DMS79 (cell line): ENCODE results near the gene CHN2.

Experiments
- DNase-seq: peaks from one replicate; lab custom pipeline; 2025; lab: John Stamatoyannopoulos, UW

The CHN2 gene

DNA sequence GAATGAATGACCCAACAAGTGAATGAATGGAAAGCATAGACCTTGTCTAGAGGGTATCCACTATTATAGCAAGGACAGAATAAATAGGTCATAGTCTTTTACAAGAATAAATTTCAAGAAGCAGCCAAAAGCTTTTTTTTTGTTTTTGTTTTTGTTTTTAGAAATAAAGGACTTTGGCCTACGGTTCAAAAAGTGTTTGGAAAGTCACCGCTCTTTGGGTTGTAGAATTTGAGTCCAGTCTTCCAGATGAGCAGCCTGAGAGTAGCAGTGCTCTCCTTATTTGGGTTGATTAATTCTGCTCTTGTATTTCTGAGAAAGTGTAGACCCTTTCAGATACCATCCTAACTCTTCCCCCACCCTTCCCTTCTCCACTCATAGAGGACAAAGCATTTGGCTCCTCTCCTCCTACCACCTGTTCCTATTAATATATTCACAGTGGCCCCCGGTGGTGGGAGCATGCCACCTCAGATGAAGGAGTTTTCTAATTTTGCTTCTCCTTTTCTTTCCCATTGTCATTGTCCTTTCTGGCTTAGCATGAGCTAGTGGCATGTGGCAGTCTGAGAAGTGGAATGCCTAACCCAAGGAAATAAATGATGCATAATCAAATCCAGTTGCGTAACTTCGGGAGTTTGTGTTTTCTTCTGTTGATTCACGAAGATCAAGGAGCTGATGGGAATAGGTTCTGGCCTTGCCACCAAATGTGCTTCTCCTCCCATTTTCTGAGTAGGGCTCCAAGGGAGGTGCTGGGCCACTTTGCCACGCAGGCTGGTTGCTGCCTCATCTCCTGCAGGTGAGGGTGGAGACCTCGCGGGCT, 114.7 kb downstream of the CHN2 start:
- DNase-seq, result no peak

DNA sequence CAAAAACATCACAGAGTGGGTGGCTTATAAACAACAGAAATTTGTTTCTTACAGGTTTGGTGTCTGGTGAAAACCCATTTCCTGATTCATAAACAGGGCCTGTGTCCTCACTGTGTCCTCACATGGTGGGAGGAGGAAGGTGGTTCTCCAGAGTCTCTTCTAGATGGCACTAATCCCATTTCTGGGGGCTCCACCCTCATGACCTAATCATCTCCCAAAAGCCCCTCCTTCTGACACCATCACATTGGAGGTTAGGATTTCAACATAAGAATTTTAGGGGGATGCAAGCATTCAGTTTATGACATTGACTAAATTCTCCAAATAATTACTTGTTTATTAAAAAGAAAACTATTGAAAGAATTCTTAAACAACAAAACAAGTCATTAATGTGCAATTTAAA, 116.0 kb downstream of the CHN2 start:
- no peak for DNase-seq

DNA sequence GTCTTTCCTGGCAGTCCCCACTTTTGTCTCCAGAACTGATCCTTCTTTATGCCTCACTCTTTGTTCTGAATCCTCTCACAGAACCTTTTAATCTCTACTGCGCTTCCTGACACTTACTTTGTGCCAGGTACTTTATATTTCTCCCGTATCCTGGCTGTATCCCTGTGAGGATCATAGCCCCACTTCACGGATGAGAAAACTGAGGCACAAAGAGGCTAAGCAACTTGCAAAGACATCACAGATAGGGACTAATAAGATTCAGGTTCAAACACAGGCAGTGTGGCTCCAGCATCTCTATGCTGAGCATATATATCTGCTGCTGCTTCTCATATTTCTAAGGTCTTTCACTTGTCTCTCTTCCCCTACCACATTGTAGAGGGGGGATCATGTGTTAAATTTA, 116.7 kb downstream of the CHN2 start:
- no peak for DNase-seq

DNA sequence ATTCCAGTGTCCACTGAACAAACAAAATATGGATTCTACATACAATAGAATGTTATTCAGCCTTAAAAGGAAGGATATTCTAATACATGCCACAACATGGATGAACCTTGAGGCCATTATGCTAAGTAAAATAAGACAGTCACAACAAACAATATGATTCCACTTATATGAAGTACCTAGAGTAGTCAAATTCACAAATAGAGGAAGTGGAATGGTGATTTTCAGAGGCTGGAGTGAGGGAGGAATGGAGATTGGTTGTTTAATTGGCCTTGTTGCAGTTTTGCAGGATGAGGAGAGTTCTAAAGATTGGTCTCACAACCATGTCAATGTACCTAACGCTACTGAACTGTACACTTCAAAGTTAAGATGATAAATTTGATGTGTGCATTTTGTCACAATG, 119.6 kb downstream of the CHN2 start:
- no peak for DNase-seq

DNA sequence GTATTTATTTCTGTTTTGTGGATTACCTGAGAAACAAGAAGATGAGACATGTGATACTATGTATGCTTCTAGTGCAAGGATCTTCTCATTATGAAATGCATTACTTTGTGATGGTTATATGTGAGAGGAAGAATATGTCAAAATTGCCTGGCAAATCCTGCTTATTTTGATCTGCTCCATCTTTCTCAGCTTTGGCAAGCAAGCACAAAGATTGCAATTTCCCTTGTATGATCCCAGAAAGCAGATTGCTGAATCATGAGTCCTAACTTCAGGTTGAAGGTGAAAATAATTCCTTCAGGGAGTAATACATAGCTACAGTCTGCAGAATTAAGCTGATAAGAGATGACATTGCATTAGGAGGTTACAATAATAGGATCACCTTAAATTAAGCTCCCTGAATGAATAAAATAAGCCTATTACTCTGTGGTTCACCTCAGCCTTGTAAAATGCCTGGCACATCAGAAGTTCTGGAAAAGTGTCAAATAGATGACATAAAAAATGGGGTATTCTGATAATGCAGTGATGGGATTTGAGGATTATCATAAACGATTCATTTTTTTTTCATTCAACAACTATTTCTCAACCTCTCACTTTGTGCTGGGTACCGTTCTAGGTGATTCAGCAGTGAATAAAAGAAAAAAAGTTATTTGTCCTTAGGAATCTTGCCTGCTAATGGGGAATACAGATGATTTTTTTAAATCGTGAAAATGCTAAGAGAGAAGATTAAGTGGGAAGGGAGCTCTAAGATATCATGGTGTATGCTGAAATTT, 120.7 kb downstream of the CHN2 start:
- no peak for DNase-seq

DNA sequence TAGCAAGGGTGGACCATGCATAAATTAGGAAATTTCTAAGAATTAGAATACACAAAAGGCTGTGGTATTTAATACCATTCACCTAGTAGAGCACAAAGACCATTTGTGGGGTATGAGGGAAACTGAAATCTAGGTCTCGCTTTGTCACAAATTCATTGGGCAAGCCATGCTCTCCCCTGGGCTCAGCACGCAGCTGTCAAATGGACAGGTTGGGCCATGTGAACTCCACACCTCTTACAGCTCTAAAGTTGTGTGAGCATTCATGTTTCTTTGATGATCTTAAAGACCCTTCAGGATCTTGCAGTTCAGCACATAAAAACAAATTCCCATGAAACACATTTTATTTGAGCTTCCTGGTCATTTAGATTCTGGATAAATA, 121.3 kb downstream of the CHN2 start:
- no peak for DNase-seq

DNA sequence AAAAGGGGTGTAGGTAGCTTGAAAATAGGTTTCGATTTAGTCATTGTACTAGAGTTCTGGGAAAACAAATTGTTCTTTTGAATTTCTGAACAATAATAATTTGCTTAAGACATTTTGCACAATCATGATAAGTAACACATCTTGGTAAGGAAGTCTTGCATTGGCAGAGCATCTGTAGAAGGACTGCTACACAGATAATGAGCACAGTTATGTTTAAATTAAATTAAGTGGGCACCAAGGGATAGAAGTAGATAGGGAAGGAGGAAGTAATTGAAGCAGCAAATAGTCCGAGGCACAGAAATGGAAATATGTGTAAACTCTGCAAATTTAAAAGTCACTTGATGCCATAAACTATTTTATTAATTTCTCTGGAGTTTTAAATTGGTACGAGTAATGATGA, 122.4 kb downstream of the CHN2 start:
- no peak for DNase-seq

DNA sequence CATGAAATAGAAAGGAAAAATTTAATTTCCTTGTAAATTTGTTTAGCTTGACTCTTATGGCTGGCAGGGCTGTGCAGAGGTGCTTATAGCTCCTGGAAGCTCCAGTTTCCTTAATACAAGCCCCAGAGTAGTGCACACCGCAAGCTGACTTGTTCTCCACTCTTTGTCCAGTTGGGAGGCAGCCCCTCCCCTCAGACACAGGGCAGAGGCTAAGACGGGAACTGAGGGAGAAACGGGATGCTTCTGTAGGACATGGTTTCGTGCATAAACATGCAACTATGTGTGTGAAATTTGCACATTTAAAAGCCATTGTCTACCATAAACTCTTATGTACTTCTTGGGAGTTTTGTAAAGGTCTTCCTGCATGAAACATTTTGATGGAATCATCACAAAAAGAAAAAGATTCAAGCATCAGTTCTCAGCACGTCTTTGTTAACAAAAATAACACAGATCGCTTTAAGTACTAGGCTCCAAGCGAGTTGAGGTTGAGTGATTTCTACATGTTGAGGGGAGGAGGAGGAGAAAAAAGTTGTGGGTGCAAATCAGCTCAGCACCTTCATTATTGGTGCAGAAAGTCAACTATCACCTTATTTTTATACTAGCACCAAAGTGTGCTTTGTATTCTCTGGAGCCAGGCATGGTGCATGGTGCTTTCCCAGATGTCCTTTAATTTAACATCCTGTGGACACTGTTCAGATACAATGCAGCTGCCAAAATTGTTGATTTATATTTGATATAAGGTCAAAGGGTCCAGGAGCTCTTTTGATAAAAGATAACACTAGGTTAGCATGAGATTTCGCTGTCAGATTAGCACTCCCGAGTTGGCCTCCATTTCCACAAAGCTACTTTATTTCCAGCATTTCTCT, 124.5 kb downstream of the CHN2 start:
- DNase-seq, result no peak

DNA sequence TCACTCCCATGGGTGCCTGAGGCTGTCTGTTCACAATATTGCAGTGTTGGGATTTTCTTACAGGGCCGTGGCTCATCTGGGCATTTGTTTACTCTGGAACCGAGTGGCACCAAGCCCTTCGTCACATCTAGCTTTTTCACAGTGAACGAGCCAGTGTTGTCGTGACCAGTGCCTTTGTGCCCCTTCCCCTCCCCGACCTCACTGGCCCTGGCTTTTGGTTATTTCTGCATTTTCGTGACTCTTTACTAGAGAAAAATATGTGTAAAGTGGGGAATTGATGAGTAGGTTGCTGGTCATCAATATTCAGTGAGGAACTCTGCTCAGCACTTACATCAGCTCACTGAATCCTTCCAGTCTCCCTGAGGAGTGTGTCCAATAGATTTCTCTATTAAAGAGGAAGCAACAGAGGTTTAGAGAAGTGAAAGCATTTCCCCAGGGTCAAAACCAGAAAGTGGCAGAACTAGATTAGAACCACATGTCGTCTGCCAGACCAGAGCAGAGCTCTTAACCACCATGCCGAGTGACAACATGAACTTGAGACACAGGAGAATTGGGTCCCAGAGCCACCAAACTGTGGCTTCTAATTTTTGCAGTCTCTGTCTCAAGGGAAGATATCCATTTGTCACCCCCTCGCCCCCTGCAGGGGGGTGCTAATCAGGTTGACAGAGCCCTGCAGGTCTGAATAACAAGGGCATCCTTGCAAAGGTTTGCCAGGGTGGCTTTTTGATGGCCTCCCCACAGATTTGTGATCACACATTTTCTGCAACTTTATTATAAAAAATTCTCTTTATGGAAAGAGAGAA, 125.3 kb downstream of the CHN2 start:
- no peak for DNase-seq

DNA sequence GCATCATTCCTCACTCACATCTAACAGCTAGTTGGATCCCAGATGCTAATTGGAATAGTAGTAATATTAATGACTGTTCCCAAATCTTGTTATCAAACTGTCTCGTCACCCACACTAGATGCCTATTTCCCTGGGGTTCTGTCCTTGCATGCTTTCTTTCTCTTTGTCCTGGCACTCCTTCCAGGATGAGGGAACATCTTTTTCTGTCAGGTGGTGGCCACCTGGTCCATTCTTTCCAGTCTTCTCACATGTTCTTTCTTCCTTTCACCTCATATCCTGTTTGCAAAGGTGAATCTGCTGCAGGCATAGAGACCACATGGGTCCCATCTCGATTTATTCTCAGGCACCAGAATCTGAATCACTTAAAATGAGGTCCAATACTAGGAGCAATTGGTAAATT, 126.0 kb downstream of the CHN2 start:
- DNase-seq, result no peak

DNA sequence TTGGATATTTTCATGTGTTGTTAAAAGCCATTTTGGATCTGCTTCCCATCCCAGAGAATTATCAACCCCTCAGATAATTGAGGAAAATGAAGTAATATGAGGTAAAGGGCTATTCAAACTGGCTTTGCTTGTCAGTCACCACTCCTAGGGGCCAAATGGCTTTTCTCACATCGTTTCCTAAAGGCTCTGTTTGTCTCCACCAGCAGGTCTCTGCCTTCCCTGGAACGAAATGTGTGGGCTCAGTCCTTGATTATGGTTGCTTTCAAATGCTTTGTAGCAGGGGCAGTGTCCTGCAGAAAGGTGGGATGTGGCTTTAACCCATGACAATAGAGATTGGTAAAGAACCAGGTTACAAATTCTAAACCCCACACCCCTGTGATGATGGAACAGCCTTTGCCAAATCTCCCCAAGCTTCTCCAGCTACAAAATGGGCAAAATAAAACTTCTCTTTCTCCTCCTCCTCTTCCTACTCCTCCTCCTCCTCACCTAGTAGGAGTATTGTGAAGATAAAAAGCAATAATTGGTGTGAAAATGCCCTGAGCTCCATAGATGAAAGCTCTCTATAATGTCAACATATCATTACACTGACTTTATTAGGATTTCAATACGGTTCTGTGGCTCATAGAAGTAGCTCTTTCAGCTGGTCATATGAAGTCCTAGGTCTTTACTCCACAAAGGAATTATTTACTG, 127.6 kb downstream of the CHN2 start:
- no peak for DNase-seq

DNA sequence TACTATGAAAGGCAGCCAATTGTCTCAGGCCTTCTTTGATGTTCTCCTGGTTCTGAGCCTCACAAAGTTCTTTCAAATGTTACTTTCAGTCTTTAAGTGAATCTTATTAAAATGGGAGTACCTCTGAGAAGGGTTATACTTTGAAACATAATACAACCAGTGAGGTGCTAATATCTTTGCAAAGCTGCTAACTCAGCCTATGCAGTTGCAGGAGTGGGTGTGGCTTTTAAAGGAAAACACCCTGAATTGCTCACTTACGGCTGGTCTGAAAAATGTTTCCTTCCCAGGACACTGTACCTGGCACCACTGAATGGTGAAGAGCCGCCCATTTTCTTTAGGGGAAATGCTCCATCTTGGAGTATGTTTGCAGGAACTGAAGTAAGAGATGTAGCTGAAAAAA, 130.9 kb downstream of the CHN2 start:
- DNase-seq, result no peak

DNA sequence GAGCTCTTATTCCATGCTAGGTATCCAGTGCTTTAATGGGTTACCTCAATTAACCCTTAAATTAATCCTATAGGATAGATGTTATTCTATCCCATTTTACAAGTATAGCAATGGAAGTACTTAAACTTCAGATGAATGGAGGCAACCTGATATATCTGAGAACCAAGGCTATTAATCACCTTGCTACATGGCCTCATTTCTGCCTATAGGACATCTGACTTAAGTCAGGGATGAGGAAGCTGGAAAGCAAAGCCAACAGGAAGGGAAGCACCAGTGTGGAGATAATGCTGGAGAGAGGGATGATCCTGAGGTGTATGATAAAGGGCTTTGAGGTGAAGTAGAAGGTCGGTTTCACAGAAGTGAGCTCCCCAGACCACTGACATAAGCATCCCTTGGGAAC, 132.3 kb downstream of the CHN2 start:
- DNase-seq, result no peak

DNA sequence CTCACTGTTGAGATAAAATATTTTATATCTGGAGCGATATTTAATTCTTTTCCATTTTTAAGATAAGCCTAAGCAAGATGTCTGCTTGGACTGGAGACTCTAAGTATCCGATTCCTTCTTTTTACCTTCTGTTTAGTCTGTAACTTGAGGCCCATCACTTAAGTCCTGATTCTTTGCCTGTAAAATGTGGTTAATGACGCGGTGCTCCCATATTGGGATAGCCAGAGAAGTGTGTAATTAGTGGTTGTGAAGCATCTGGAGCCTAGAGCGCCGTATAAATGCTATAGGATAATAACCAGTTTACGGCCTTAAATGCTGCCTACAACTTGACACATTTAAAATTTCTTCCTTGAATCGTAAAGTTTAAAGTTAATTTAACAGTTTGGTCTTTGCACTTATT, 132.9 kb downstream of the CHN2 start:
- peak; percentile 89 for DNase-seq

DNA sequence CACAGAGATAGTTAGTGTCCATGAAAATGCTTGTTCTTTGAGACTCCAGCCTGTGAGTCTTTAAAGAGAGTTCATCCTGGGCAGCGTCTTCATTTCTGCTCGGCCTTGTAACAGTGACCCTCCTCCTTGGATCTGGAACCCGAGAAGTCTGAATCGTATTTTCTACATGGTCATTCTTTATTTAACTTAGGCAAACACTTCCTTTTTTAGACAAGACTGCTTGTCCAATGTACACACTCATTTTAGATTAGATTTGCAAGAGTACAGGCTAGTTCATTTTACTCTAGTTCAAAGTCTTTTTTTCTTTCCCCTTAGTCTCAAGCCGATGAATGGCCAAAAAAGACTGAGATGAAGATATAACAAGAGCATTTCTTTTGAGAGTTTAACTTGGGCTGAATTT, 133.5 kb downstream of the CHN2 start:
- DNase-seq, result peak; percentile 29

DNA sequence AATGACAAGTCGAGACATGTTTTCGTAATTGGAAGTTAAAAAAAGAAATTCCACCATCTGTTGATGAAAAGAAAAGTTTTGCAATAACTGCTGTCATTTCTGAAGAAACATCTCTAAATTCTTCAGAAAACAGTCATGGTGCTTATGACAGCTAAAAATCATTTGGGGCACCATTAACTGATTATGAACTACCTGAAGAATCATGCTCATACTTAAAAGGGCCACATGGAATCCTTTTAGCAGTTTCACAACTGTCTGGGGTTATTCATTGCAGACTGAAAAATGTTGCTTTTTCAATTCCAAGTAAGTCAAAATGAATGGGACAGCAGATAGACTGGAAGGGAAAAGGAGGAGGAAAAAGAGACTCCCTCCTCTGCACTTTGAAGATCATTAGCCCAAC, 134.2 kb downstream of the CHN2 start:
- no peak for DNase-seq

DNA sequence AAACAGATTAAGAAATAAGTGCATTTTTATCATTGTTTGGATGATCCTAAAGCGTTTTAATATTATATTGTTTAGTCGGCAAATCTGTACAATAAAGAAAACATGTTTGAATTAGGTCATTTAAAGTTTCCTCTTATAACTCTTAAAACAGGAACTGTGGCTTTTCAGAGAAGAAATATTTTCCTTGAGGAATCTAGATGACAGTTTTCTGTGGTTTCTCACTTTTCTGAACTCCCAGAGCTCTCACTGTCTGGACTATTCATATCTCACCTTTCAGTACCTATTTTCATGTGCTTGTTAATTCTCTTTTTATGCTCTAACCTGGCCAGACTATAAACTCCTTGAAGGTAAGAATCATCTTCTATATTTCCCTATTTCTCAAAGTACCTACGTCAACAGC, 135.1 kb downstream of the CHN2 start:
- no peak for DNase-seq

DNA sequence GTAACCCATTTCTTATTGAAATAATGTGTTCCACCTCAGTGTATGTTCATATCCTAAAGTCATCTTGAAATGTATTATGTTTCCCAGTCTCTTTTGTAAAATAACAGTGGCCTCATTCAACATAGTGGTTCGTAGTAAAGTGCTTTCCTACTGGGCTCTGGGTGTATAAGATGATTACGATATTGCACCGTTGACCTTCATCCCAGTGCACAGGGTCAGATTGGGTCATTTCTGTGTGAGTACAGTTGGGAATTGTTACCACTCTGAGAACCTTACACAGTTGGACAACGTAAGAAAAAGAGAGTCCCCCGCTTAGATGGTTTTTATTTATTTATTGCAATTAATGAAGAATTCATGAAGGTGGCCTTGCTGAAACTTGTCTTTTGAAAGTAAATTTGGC, 135.6 kb downstream of the CHN2 start:
- no peak for DNase-seq

DNA sequence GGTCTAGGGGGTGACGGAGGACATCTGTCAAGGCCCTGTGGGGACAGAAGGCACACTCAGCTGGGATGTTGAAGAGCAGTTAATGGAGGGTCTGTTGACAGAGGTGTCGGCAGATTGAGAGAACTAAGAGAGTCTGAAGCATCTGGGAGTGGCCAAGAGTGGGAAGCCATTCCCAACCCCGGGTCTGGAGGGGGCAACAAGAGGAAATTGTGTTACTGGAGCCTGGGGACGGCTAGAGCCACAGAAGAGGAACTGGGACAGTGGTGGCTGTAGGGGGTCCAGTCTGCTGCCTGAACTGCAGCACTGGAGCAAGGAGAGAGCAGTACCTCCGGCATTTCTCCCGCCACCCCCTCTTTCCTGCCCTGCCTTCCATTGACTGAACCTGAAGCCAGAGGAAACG, 136.6 kb downstream of the CHN2 start:
- peak; percentile 90 for DNase-seq

DNA sequence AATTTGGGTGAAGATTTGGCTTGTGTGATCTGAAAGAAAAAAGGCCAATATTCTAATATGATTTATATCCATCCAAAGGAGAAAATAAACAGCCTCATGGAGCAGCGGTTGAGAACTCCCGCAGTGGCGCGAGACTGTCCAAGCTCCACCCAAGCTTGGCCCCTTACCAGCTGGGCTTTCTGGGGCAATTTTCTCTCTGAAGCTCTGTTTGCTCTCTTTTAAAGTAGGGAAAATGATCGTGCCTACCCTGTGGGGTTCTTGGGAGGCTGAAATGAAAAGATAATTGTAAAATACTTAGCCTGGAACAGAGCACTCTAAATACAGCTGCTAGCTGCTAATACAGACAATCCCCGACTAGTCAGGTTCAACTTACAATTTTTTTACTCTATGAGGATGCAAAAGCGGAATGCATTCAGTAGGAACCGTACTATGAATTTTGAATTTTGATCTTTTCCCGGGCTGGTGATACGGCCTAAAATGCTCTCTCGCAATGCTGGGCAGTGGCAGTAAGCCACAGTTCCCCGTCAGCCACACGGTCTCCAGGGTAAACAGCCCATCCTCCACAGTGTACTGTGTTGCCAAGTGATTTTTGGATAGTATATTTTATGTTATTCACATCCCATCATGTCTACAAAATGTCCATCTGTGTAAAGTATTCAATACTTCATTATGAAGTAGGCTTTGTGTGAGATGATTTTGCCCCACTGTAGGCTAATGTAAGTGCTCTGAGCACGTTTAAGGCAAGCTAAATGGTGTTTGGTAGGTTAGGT, 137.7 kb downstream of the CHN2 start:
- DNase-seq, result peak; percentile 90
